ENCODE results near the gene CCDC81. TPM values are rescaled to one million over a fixed set of nuclear protein-coding genes. Genes with fewer than 3 reads are reported as not detected.

The CCDC81 gene
- total RNA-seq, 1 experiment from 2014 or later, result 0.49 TPM

DNA sequence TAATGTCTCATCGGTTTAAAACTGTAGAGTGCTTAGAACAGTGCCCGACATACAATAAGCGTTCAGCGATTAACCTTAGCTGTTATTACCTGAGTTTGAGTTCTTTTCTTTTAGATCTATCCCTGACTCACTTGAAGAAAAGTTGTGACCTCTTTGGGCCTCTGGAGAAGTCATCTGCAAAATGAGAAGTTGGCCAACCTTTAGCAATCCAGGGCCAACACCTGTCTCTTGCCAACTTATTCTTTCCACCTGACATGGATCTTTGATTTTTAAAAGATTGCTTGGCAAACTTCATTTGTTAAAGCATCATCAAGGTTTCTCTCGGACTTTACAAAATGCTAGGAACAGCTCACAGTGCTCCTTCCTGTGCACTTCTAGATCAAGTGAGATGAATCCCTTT is 89.3 kb downstream of the CCDC81 start:
- no peak for TF ChIP-seq POLR2AphosphoS5 (IDR thresholded peaks at IDR 0.05; ENCODE audit: low read depth, low read length)
- TF ChIP-seq, protein P1, sequence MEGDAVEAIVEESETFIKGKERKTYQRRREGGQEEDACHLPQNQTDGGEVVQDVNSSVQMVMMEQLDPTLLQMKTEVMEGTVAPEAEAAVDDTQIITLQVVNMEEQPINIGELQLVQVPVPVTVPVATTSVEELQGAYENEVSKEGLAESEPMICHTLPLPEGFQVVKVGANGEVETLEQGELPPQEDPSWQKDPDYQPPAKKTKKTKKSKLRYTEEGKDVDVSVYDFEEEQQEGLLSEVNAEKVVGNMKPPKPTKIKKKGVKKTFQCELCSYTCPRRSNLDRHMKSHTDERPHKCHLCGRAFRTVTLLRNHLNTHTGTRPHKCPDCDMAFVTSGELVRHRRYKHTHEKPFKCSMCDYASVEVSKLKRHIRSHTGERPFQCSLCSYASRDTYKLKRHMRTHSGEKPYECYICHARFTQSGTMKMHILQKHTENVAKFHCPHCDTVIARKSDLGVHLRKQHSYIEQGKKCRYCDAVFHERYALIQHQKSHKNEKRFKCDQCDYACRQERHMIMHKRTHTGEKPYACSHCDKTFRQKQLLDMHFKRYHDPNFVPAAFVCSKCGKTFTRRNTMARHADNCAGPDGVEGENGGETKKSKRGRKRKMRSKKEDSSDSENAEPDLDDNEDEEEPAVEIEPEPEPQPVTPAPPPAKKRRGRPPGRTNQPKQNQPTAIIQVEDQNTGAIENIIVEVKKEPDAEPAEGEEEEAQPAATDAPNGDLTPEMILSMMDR (IDR thresholded peaks at IDR 0.05), result no peak
- TF ChIP-seq, protein P2, sequence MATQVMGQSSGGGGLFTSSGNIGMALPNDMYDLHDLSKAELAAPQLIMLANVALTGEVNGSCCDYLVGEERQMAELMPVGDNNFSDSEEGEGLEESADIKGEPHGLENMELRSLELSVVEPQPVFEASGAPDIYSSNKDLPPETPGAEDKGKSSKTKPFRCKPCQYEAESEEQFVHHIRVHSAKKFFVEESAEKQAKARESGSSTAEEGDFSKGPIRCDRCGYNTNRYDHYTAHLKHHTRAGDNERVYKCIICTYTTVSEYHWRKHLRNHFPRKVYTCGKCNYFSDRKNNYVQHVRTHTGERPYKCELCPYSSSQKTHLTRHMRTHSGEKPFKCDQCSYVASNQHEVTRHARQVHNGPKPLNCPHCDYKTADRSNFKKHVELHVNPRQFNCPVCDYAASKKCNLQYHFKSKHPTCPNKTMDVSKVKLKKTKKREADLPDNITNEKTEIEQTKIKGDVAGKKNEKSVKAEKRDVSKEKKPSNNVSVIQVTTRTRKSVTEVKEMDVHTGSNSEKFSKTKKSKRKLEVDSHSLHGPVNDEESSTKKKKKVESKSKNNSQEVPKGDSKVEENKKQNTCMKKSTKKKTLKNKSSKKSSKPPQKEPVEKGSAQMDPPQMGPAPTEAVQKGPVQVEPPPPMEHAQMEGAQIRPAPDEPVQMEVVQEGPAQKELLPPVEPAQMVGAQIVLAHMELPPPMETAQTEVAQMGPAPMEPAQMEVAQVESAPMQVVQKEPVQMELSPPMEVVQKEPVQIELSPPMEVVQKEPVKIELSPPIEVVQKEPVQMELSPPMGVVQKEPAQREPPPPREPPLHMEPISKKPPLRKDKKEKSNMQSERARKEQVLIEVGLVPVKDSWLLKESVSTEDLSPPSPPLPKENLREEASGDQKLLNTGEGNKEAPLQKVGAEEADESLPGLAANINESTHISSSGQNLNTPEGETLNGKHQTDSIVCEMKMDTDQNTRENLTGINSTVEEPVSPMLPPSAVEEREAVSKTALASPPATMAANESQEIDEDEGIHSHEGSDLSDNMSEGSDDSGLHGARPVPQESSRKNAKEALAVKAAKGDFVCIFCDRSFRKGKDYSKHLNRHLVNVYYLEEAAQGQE (IDR thresholded peaks at IDR 0.05; ENCODE audit: insufficient read depth in 1 of 2, low read depth in 2 of 2, low read length in 1 of 2), result no peak
- no peak for TF ChIP-seq SIN3A (IDR thresholded peaks at IDR 0.05; ENCODE audit: borderline replicate concordance, insufficient read depth, low read depth, low read length)
- no peak for TF ChIP-seq TCF7L2 (IDR thresholded peaks at IDR 0.05; ENCODE audit: low read depth, low read length)
- ChIA-PET POLR2A (no interaction called here), CTCF (no interaction called here)
- no peak for ATAC-seq
- BruUV-seq (replicated peaks), result no TSS peak
- intact Hi-C loops (cut with micrococcal nuclease; ENCODE audit: unreplicated experiment) (loop anchor here (5.0 kb wide), 1 partner anchor 53 kb away; no protein-coding TSS in a partner anchor), in situ Hi-C loops (cut with HindIII; ENCODE audit: low pct_unique_long_range_greater_than_20kb, low sequenced_read_pairs) (no loop called here)
- Histone ChIP-seq H3K27ac (ENCODE audit: low read length) (peak overlapping the region; percentile 91), H3K4me3 (ENCODE audit: low read depth in 2 of 2, low read length in 2 of 2) (no peak overlapping the region), H3K9me3 (ENCODE audit: control insufficient read depth, insufficient read depth, low read depth, low read length) (no peaks in the 10 kb centered on the region), H3K36me3 (ENCODE audit: control insufficient read depth, insufficient read depth, low read length) (no peaks in the 10 kb centered on the region), H3K27me3 (ENCODE audit: control insufficient read depth, insufficient read depth, low read length) (no peaks in the 10 kb centered on the region), H3K4me1 (ENCODE audit: control insufficient read depth, insufficient read depth, low read length) (peaks cover 30% of the 10 kb centered on the region)
- no peak for DNase-seq (ENCODE audit: low read depth, low spot score)

DNA sequence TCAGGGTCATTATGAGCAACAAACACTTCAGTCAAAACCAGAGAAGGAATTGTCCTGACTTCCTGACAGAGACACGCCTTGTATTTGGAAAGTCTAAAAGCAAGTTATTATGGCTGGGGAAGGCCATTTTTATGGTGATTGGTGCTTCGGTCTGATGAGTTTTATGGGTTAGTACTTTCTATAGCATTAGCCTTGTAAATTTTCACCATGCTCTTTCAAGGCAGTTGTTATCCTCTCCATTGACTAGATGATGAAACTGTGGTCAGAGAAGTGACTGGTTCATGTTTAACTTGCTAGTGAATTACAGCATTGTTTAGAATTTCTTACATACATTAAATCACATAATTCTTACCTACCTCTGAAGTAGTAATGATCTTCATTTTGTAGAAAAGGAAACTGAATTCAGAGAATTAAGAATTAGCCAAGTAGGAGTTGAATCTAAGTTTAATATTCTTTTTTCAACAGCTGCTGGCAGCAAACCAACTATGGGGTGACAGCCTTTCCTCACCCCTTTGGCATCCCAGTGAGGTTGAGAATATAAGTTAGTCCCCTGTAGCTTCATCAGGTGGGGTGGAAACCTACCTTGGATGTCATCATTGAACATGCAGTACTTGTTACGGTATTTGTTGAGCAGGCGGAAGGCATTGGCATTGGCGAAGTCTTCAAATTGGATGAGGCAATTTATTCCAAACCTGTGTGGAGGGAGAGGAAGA is 90.0 kb downstream of the CCDC81 start:
- H3K9me3 ChIP-seq (ENCODE audit: control insufficient read depth, insufficient read depth, low read depth, low read length), result no peaks in the 10 kb centered on the region
- ChIA-PET CTCF (no interaction called here), POLR2A (no interaction called here)
- TF ChIP-seq POLR2AphosphoS5 (IDR thresholded peaks at IDR 0.05; ENCODE audit: low read depth, low read length), result no peak
- peak; percentile 67; the same call in 1 of the 2 replicates for TF ChIP-seq TCF7L2 (IDR thresholded peaks at IDR 0.05; ENCODE audit: low read depth, low read length)
- in situ Hi-C loops (cut with HindIII; ENCODE audit: low pct_unique_long_range_greater_than_20kb, low sequenced_read_pairs) (no loop called here), intact Hi-C loops (cut with micrococcal nuclease; ENCODE audit: unreplicated experiment) (loop anchor here (5.0 kb wide), 1 partner anchor 53 kb away; no protein-coding TSS in a partner anchor)
- no peak for DNase-seq (ENCODE audit: low read depth, low spot score)
- no TSS peak for BruUV-seq (replicated peaks)
- no peak for ATAC-seq
- H3K27ac ChIP-seq (ENCODE audit: low read length), result peak overlapping the region; percentile 91
- no peaks in the 10 kb centered on the region for H3K27me3 ChIP-seq (ENCODE audit: control insufficient read depth, insufficient read depth, low read length)
- H3K4me1 ChIP-seq (ENCODE audit: control insufficient read depth, insufficient read depth, low read length), result peaks cover 25% of the 10 kb centered on the region
- H3K4me3 ChIP-seq (ENCODE audit: low read depth in 2 of 2, low read length in 2 of 2), result no peak overlapping the region
- no peaks in the 10 kb centered on the region for H3K36me3 ChIP-seq (ENCODE audit: control insufficient read depth, insufficient read depth, low read length)

DNA sequence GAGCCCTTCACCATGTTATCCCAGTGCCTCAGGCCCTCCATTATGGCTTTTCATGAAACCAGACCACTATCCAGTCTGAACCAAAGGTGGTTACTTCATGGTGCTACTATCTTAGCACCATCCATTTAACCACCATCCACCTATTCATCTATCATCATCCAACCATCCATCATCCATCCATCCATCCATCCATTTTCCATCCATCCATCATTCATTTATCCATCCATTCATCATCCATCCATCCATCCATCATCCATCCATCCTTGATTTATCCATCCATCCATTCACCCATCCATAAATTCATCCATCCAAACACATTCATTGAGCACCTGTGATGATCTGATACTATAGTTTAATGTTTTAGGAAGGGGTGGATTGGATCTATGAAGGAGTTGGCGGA is 93.5 kb downstream of the CCDC81 start:
- H3K27me3 ChIP-seq (ENCODE audit: control insufficient read depth, insufficient read depth, low read length), result no peaks in the 10 kb centered on the region

More for the DNA sequence above, 93.5 kb downstream of the CCDC81 start:
- Histone ChIP-seq H3K4me3 (ENCODE audit: low read depth in 2 of 2, low read length in 2 of 2) (no peak overlapping the region), H3K9me3 (ENCODE audit: control insufficient read depth, insufficient read depth, low read depth, low read length) (no peaks in the 10 kb centered on the region), H3K27ac (ENCODE audit: low read length) (no peak overlapping the region; the same call in 1 of the 2 replicates), H3K36me3 (ENCODE audit: control insufficient read depth, insufficient read depth, low read length) (no peaks in the 10 kb centered on the region), H3K4me1 (ENCODE audit: control insufficient read depth, insufficient read depth, low read length) (peaks cover 12% of the 10 kb centered on the region; the same call in 1 of the 2 replicates)
- POLR2A ChIA-PET, result no interaction called here
- intact Hi-C loops (cut with micrococcal nuclease; ENCODE audit: unreplicated experiment), result no loop called here
- CTCF ChIA-PET, result no interaction called here
- DNase-seq (ENCODE audit: low read depth, low spot score), result no peak
- no peak for TF ChIP-seq TCF7L2 (IDR thresholded peaks at IDR 0.05; ENCODE audit: low read depth, low read length)
- TF ChIP-seq, protein P2 (IDR thresholded peaks at IDR 0.05; ENCODE audit: insufficient read depth in 1 of 2, low read depth in 2 of 2, low read length in 1 of 2), result no peak
- TF ChIP-seq, protein P1 (IDR thresholded peaks at IDR 0.05), result no peak
- TF ChIP-seq POLR2AphosphoS5 (IDR thresholded peaks at IDR 0.05; ENCODE audit: low read depth, low read length), result no peak
- no peak for TF ChIP-seq SIN3A (IDR thresholded peaks at IDR 0.05; ENCODE audit: borderline replicate concordance, insufficient read depth, low read depth, low read length)
- in situ Hi-C loops (cut with HindIII; ENCODE audit: low pct_unique_long_range_greater_than_20kb, low sequenced_read_pairs), result no loop called here
- no peak for ATAC-seq
- no TSS peak for BruUV-seq (replicated peaks)
